ENCODE data around the gene DNASE2B.

GRCh38 chr1:84403347-84403746 is 5.1 kb downstream of the DNASE2B start:
- no peak for TF ChIP-seq POLR2A (IDR thresholded peaks at IDR 0.05)
- TF ChIP-seq CTCF (IDR thresholded peaks at IDR 0.05), result no peak
